Activated naive CD4-positive, alpha-beta T cell (primary cell): ENCODE data around the gene SPDYA.

Source experiments
- DNase-seq, 4 experiments: peaks; one replicate each; lab custom pipeline; 2025; lab: John Stamatoyannopoulos, UW

SPDYA gene

DNA sequence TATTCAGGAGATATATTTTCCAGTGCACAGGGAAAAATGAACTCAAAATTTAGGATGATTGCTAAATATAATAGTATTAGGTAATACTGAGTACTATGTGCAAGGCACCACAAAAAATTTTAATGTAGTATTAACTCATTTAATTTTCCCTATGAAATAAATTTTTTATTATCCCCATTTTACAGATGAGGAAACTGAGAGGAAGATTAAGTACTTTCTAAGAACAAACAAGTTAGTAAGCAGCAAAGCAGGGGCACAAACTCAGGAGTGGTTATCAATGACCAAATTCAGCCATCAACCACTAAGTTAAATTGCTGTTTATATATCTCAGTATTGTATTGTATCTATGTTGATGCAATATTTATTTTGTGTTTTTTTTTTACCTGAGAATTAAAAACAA is 14.2 kb downstream of the SPDYA start:
- DNase-seq: no peak

DNA sequence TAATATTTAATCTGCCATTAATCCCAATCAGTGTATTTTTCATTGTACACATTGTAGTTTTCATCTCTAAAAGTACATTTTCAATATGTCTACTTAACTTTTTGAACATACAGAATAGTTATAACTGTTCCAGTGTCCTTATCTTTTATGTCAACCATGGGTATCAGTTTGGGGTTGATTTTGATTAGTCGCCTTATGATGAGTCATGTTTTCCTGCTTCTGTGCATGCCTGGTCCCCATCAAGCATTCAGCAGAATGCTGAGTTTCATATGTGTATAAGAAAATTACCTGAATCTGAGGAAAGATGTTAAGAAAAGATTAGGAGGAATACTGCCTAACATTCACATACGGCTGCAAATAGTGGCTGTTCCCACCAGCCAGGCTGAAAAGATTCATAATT is 17.7 kb downstream of the SPDYA start:
- DNase-seq: no peak

DNA sequence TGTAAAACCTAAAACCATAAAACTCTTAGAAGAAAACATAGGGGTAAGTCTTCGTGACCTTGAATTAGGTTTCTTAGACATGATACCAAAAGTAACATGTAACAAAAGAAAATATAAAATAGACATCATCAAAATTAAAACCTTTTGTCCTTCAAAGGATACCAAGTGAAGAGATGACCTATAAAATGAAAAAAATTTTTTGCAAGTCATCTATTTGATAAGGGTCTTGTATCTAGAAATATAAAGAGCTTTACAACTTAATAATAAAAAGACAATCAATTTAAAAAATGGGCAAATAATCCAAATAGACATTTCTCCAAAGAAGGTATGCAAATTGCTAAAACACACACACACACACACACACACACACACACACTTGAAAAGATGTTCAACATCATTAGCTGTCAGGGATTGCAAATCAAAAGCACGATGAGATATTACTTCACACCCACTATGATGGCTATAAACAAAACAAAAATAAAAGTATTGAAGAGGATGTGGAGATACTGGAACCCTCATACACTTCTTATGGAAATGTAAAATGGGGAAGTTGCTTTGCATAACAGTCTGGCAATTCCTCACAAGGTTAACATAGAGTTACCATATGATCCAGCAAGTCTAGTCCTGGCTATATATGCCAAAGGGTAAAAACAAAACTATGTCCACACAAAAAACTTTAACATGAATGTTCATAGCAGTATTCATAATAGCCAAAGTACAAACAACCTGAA is 23.3 kb downstream of the SPDYA start:
- DNase-seq: no peak

GRCh38 chr2:28835781-28836180 is 25.1 kb downstream of the SPDYA start:
- no peak for DNase-seq

DNA sequence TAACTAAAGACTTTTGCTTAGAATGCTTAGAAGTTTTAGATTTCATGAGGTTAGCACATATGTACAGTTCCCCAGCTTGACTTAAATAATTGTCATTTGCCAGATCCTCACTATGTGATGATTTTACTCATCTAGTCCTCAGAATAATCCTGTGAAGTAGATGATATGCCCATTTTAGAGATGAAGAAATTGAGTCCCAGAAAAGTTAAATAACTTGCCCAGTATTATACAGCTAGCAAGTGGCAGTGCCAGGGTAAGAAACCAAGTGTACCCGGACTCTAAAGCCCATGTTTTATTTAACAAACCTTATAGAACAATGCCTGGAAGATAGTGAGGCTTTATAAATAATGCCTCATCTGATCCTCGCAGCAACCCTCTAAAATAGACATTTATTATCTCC is 28.3 kb downstream of the SPDYA start:
- no peak for DNase-seq

GRCh38 chr2:28842042-28842441 is 31.4 kb downstream of the SPDYA start:
- DNase-seq: no peak

DNA sequence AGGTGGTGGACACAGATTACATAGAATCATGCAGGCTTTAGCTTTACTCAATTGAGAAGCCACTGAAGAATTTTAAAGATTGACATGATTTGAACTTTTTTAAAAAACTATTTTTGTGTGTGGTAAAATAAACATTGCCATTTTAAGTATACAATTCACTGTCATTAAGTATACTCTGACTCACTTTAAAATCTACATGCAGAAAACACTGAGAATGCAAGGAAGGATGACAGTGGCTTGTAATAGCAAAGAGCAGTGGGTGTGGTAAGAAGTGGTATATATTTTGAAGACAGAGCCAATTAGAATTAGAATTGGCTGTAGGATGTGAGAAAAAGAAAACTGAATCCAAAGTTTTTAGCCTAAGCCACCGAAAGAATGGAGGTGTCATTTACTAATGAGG is 44.6 kb downstream of the SPDYA start:
- DNase-seq: no peak

- DNase-seq: no peak
Measured at GRCh38 chr2:28855977-28856376, 45.3 kb downstream of the SPDYA start.

DNA sequence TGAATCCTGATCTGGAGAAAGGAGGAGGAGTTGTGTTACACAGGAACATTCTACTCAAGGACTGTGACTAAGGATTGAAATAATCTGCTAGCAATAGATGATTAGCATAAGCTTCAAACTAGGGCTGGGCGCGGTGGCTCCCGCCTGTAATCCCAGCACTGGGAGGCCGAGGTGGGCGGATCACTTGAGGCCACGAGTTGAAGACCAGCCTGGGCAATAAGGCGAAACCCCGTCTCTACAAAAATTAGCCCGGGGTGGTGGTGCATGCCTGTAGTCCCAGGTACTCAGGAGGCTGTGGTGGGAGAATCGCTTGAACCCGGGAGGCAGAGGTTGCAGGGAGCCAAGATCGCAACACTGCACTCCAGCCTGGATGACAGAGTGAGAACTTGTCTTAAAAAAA is 58.0 kb downstream of the SPDYA start:
- no peak for DNase-seq

DNA sequence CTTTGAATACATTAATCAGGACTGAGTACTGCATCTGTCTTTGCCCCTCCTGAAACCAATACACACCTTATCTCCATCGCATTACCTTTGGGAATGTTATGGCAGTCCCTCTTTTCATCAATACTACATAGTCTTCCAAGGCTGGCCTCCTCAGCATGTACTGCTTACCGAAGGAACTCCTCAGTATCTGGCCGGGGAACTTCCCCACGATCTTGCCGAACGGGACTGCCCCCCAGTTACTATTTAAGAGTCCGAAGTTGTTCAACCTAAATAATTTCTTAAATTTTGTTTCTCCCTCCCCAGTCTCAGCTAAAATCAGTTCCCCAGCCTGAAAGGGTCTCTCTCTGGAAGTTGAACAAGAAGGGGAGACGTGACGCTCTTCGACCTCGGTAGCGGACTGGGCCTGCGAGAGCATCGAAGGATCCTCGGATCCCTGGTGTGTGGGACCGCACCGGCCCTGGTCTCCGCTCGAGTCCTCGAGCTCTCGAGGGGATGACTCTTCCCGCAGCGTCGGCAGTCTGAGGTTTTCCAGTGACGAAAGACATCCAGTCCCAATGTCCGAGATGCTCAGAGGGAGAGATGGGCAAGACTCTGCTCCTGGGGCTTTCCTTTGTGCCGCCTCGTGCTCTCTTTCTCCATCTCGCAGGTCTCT is 59.0 kb downstream of the SPDYA start:
- peak in 1 of 4 experiments; percentile 19 for DNase-seq

DNA sequence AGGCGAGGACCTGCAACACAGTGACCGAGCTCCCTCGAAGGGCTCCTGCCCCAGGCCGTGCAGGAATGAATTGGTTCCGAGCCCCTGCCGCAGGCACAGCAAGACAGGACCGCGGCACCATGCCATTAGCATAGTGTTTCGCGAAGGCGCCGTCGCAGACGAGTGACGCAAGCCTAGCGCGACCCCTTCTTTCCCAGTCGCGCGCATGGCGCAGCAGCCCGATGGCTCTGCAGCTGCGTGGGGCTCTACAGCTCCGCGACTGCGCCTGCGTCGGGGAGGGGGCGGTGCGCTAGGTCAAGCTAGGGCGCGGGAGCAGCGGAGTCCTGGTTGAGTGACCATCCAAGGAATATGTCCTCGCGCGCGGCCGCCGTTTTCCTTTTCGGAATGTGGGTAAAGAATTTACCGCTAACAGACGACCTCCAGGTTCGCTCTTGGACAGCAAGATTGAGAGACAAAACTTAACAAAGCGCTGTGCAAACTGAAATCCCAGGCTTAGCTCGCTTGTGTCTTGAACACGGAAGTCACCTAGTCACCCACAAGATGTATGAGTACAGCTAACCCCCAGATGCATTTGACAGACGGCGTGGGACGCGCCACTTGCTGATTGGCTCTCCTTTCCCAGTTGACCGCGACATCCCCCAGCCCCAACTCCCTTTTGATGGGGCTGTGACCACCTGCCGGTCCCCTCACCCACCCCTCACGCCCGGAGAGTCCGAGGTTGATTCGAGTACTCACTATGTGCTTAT is 59.7 kb downstream of the SPDYA start, which contains the start of gene TRMT61B:
Gene TRMT61B (minus strand): TSS at position 164 of the 746 bp plus-strand sequence. CDS start 32 bp downstream, at position 132.
- peak; percentile 89 to 96 (median 94) for DNase-seq

DNA sequence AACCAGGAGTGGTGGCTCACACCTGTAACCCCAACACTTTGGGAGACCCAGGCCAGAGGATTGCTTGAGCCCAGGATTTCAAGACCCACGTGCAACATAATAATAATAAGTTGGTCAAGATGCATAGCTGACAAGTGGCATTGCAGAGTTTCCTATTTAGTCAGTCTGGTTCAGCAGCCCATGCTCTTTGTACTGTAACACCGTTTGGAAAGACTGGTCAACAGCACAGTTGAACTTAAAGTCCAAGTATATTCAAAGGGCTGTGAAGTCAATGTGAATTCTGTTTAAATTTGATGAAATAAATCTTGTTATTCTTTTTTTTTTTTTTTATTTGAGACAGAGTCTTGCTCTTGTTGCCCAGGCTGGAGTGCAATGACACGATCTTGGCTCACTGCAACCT is 61.0 kb downstream of the SPDYA start:
- DNase-seq: no peak

DNA sequence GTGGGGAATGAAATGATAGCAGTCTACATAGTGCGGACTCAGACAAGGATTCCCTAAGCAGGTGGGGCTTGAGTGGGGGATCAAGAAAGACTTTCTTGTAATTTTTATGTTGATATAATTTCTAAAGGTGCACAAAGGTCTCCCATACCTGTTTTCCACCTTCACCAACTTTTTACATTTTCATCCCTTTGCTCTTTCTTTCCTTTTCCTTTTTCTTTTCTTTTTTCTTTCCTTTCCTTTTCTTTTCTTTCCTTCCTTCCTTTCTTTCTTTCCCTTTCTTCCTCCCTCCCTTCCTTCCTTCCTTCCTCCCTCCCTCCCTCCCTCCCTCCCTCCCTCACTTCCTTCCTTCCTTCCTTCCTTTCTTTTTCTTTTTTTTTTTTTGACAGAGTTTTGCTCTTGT is 69.6 kb downstream of the SPDYA start:
- DNase-seq: no peak

- no peak for DNase-seq
Measured at GRCh38 chr2:28893488-28893887, 82.9 kb downstream of the SPDYA start.

- DNase-seq: peak; percentile 90 to 97 (median 92)
Measured at GRCh38 chr2:28894470-28895188, 84.0 kb downstream of the SPDYA start, which contains the start of gene WDR43. WDR43 (plus strand) TSS chr2:28894667; CDS start chr2:28894699, 32 bp downstream.

GRCh38 chr2:28895189-28895893 is 84.7 kb downstream of the SPDYA start:
- peak in 2 of 4 experiments; percentile 12 to 14 for DNase-seq

DNA sequence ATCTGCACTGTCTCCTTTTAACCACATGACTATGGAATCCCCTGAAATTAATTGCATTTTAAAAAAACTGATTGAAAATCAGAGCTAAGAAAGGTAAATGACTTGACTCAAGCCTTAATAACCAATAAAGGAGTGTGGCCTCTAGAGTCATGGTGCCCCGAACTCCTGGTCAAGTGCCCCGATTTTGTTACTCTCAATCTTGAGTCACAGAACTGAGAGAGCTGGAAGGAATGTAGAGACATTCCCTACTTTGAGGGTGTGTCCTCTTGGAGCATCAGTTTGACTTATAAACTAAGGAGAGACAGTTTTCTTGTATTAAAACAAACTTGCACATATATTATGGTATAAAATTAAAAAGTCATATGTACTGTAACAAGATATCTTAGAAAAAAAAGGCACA is 86.3 kb downstream of the SPDYA start:
- no peak for DNase-seq

DNA sequence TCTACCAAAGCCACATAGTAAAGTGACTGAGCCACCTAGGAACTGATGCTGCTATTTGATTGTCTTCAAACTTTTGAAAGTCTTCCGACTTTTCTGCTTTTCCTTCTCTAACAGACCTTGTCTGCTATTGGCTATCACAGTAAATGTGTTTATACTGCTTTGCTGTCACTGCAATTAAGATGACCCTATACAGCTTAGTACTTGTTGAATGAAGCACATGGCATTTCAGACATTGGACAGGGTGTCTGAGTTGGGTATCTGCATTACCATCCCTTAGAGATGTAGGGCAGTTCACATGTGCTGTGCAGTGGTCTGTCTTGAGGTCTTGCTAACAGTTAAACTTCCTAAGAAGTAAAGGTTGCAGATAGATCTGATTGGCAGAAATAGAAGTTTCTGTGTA is 87.4 kb downstream of the SPDYA start:
- no peak for DNase-seq
